CD4-positive, alpha-beta T cell (primary cell): ENCODE measurements around the gene SGTA. TPM values are rescaled to one million over a fixed set of nuclear protein-coding genes. Genes with fewer than 3 reads are reported as not detected.

Experiments
- ATAC-seq: fragments of 200-7000 bp; cut with Tn5 transposase; one replicate; pipeline ENCODE4 v1.10.0; 2022; ENCODE audit warnings: mild to moderate bottlenecking; ENCODE audit not compliant: poor library complexity
- CTCF ChIA-PET: fragments of 350-600 bp; sonication (Branson Sonifier 250); formaldehyde crosslinking; loops from one replicate; lab custom pipeline; 2021; ENCODE audit warnings: antibody characterized with exemption, inconsistent platforms; lab: Charles Lee
- POLR2A ChIA-PET: fragments of 350-600 bp; sonication (Branson Sonifier 250); formaldehyde crosslinking; loops from one replicate; lab custom pipeline; 2021; ENCODE audit warnings: antibody characterized with exemption, inconsistent platforms; lab: Charles Lee
- DNase-seq, 14 experiments: peaks; one replicate each; pipeline ENCODE4 v3.0.0-alpha.2; 2013 to 2020; ENCODE audit warnings: mixed read lengths in 2 of 14
- H3K27ac ChIP-seq, 2 donors: one replicate each; pipeline versions ENCODE4 v1.5.1 to v1.7.0; 2013; ENCODE audit warnings: low read length in 2 of 2, low read depth in 1 of 2, mild to moderate bottlenecking in 1 of 2
- H3K27me3 ChIP-seq, 2 experiments: 1 replicate in 1 of 2; 2 replicates in 1 of 2; pipeline versions ENCODE4 v1.6.1 to v1.7.0; 2013; ENCODE audit warnings: low read length in 2 of 2, control low read depth in 1 of 2, mild to moderate bottlenecking in 1 of 2, moderate library complexity in 1 of 2; ENCODE audit not compliant: insufficient read depth in 2 of 2, control insufficient read depth in 1 of 2
- H3K36me3 ChIP-seq: one replicate; pipeline ENCODE4 v1.6.1; 2013; ENCODE audit warnings: low read length, control low read depth; ENCODE audit not compliant: insufficient read depth
- H3K4me1 ChIP-seq: one replicate; pipeline ENCODE4 v1.6.1; 2013; ENCODE audit warnings: low read length, control low read depth; ENCODE audit not compliant: insufficient read depth
- H3K4me3 ChIP-seq: one replicate; pipeline ENCODE4 v1.5.1; 2013; ENCODE audit warnings: mild to moderate bottlenecking, low read length, moderate library complexity
- H3K9me3 ChIP-seq, 2 experiments: 1 replicate in 1 of 2; 2 replicates in 1 of 2; pipeline versions ENCODE4 v1.6.1 to v1.7.0; 2013; ENCODE audit warnings: low read length in 2 of 2, mild to moderate bottlenecking in 2 of 2, control low read depth in 1 of 2, moderate library complexity in 1 of 2; ENCODE audit not compliant: control insufficient read depth in 1 of 2, insufficient read depth in 1 of 2
- H3K27ac Mint-ChIP-seq: one replicate; pipeline ENCODE4 v1.8.0; 2020; ENCODE audit warnings: mixed read lengths
- H3K27me3 Mint-ChIP-seq: one replicate; pipeline ENCODE4 v1.8.0; 2021; ENCODE audit warnings: mixed read lengths
- H3K36me3 Mint-ChIP-seq: one replicate; pipeline ENCODE4 v1.8.0; 2021; ENCODE audit warnings: low read depth, mixed read lengths
- H3K4me1 Mint-ChIP-seq: one replicate; pipeline ENCODE4 v1.8.0; 2021; ENCODE audit warnings: low read depth, mixed read lengths
- H3K4me3 Mint-ChIP-seq: one replicate; pipeline ENCODE4 v1.8.0; 2020; ENCODE audit warnings: mild to moderate bottlenecking, mixed read lengths
- H3K9me3 Mint-ChIP-seq: one replicate; pipeline ENCODE4 v1.8.0; 2020; ENCODE audit warnings: mixed read lengths
- CTCF ChIP-seq: fragments of 200-600 bp; IDR thresholded peaks from one replicate; pipeline ENCODE4 v1.8.0; 2022; ENCODE audit warnings: antibody characterized with exemption, mild to moderate bottlenecking
- intact Hi-C, 2 experiments: fragments of 100-400 bp; cut with DNase I in 1 of 2; cut with micrococcal nuclease in 1 of 2; formaldehyde crosslinking; loops; one replicate each; pipeline versions ENCODE4 v1.15.1 to v1.9.0; 2023 to 2025; cut with DNase I, micrococcal nuclease
- total RNA-seq, 174 experiments: library from RNA in 2 of 174; stranded (reverse) in 2 of 174; gene quantifications; one replicate each; pipeline ENCODE4 v1.2.3 and lab custom pipeline; 2021 to 2026

Gene SGTA
- total RNA-seq, 2 experiments from 2014 or later, result 28.3 to 29.7 TPM

DNA sequence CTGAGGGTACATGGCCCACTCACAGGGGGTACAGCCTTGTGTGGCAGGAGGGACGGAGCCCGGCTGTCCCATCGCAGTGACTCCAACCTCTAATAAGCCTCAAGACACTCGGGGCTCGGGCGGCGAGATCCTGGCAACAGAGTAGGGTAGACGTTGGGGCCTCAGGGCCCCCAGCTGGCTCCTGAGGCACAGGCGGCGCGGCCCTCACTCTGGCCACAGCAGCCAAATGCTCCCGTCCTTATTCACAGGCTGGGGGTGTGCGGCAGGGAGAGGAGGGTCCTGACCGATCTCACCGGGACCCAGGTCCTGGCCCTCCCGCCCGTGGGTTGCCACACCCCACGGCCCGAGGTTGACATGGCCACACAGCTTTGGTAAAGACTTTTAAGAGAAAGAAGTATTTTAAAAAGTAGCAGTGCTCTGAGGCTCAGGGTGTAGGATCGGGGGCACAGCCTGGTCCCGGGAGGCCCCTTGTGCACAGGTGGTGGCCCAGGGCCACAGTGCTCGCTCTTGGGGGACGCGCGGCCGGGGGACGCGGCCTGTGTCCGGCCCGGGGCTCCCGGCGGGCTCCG is 50.8 kb downstream of the SGTA start:
- no peak for TF ChIP-seq CTCF

DNA sequence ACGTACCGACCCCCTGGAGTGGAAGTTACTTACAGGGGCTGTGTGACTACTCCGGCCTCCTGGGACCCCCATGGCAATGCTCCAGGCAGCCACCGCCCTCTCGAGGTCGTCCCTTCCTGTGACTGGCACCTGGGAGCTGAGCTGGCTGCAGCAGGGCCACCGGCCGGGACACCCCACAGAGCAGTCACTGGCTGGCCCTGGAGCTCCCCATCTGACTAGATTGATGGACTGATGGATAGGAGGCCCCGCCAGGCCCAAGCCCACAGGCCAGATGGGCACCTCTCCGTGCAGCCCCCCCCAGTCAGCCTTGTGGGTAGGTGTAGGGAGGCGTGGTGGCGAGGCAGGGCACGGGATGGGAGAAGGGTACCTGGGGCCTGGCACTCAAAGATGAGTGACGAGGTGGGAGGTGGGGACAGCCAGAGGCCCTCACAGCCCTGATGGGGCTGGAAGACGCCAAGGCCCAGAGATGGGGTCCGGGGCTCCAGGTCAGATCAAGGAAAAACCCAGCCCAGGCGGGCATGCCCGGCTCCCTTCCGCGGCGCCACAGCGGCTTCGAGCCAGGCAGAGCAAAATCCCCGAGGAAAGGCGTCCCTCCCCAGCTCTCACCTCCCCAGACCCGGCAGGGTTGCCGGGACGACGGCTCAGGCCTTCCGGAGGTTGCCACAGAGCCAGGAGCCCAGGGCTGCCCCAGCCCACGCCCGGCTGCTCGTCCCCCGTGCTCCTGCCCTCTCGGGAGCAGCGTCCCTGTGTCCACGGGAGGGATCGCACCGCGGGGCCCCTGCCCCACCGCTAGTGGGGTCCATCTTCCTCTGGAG is 51.7 kb downstream of the SGTA start:
- H3K9me3 Mint-ChIP-seq, result no peaks in the 10 kb centered on the region
- no peak for ATAC-seq
- ChIA-PET CTCF (no interaction called here), POLR2A (no interaction called here)
- no peak for DNase-seq
- intact Hi-C loops, result no loop called here
- H3K27ac Mint-ChIP-seq, result no peak overlapping the region
- Histone ChIP-seq H3K4me3 (no peak overlapping the region), H3K27ac (no peak overlapping the region), H3K4me1 (peaks cover 8% of the 10 kb centered on the region), H3K9me3 (peaks cover 0 to 12% of the 10 kb centered on the region in 2 experiments), H3K27me3 (peaks cover 5 to 6% of the 10 kb centered on the region in 2 experiments), H3K36me3 (peaks cover 18% of the 10 kb centered on the region)
- peaks cover under 1% of the 10 kb centered on the region for H3K27me3 Mint-ChIP-seq
- no peak overlapping the region for H3K4me3 Mint-ChIP-seq
- peaks cover 27% of the 10 kb centered on the region for H3K36me3 Mint-ChIP-seq
- TF ChIP-seq CTCF, result no peak
- no peaks in the 10 kb centered on the region for H3K4me1 Mint-ChIP-seq

More for the DNA sequence above, 50.8 kb downstream of the SGTA start:
- peaks cover 0 to 7% of the 10 kb centered on the region in 2 experiments for H3K9me3 ChIP-seq
- ChIA-PET POLR2A (interaction anchor here (0.7 kb wide), 1 partner anchor 23 kb away, joined by 3 read pairs; no protein-coding TSS in a partner anchor), CTCF (no interaction called here)
- DNase-seq, result no peak
- H3K4me1 ChIP-seq, result no peaks in the 10 kb centered on the region
- Mint-ChIP-seq H3K4me3 (no peak overlapping the region), H3K27ac (no peak overlapping the region), H3K4me1 (no peaks in the 10 kb centered on the region), H3K27me3 (no peaks in the 10 kb centered on the region), H3K36me3 (peaks cover 35% of the 10 kb centered on the region), H3K9me3 (no peaks in the 10 kb centered on the region)
- H3K27me3 ChIP-seq, result peaks cover 0 to 2% of the 10 kb centered on the region in 2 experiments
- H3K4me3 ChIP-seq, result no peak overlapping the region
- no peak overlapping the region for H3K27ac ChIP-seq
- intact Hi-C loops, result no loop called here
- peaks cover 26% of the 10 kb centered on the region for H3K36me3 ChIP-seq
- ATAC-seq, result no peak

DNA sequence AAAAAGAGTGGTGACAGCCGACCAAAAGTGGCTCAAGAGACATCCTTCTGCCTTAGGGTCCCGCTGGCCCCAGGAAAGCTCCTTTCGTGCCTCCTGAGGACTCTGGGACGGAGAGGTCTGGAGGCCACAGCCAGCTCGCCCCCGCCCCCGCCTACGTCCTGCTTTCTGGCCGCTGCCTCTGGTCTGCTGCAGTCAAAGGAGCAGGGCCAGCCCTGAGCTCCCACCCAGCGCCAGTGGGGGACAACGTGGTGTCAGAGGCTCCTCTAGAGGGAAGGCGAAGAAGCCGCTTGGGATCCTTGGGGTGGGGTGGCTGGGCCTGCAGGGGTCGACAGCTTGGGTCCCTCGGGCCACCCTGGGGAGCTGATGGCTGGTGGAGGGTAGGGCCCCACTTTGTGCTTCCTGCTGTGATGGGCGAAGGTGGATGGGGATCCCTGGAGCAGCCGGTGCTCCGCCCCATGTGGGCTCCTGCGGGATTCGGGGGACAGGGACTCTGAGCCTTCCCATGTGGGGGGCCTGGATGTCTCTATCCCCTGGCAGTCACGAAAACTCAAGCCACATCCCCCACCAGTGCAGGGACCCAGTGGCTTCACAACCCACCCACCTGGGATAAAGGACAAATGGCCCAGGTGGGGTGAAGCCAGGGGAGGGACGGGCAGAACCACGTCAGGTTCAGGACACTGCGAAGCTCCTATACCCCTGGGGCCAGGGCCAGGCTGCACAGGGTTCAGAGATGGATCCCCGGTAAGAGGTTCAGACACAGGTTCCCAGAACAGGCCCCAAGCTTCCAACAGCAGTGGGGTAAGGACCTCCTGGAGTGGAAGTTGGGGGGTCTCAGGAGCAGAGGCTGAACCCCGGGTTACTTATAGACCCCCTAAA is 52.9 kb downstream of the SGTA start:
- H3K9me3 Mint-ChIP-seq, result no peaks in the 10 kb centered on the region
- H3K27me3 ChIP-seq, result peaks cover 6 to 9% of the 10 kb centered on the region in 2 experiments
- DNase-seq, result no peak
- ChIA-PET POLR2A (interaction anchor here (0.6 kb wide), 1 partner anchor 55 kb away, joined by 3 read pairs; the partner anchor contains the start of gene THOP1), CTCF (no interaction called here)
- H3K27ac Mint-ChIP-seq, result no peak overlapping the region
- no peaks in the 10 kb centered on the region for H3K4me1 Mint-ChIP-seq
- ATAC-seq, result no peak
- peaks cover 8% of the 10 kb centered on the region for H3K4me1 ChIP-seq
- H3K9me3 ChIP-seq, result peaks cover 0 to 8% of the 10 kb centered on the region in 2 experiments
- H3K27ac ChIP-seq, result no peak overlapping the region
- peaks cover 12% of the 10 kb centered on the region for H3K27me3 Mint-ChIP-seq
- H3K36me3 Mint-ChIP-seq, result peaks cover 18% of the 10 kb centered on the region
- no peak for TF ChIP-seq CTCF
- intact Hi-C loops, result no loop called here
- peaks cover 7% of the 10 kb centered on the region for H3K36me3 ChIP-seq
- H3K4me3 Mint-ChIP-seq, result no peak overlapping the region
- no peak overlapping the region for H3K4me3 ChIP-seq
